Common myeloid progenitor, CD34-positive (primary cell): ENCODE data around the gene DOC2A.
"Not testable (repeated sequence)": the region's sequence is repeated elsewhere in the genome, so short reads cannot be mapped to it uniquely, and the experiment has no call there.

Source experiments
- CTCF ChIA-PET: fragments of 350-600 bp; sonication (Branson Sonifier 250); formaldehyde crosslinking; loops from one replicate; lab custom pipeline; 2021; ENCODE audit warnings: antibody characterized with exemption; lab: Charles Lee
- POLR2A ChIA-PET: fragments of 350-600 bp; sonication (Branson Sonifier 250); formaldehyde crosslinking; loops from one replicate; lab custom pipeline; 2021; ENCODE audit warnings: antibody characterized with exemption; lab: Charles Lee
- DNase-seq, 3 donors: peaks; one replicate each; pipeline versions ENCODE4 v3.0.0 to v3.0.0-alpha.2; 2013
- H3K27ac ChIP-seq, 2 experiments: 1 replicate in 1 of 2; 2 replicates in 1 of 2; pipeline ENCODE4 v1.7.0; 2013; ENCODE audit warnings: inconsistent platforms in 2 of 2, low read length in 2 of 2, mild to moderate bottlenecking in 2 of 2, low read depth in 1 of 2, moderate library complexity in 1 of 2; ENCODE audit not compliant: severe bottlenecking in 2 of 2, insufficient read depth in 1 of 2, poor library complexity in 1 of 2
- H3K27me3 ChIP-seq, 5 experiments: replicated peaks in 2 of 5; 1 replicate in 3 of 5; 2 replicates in 2 of 5; pipeline versions ENCODE4 v1.6.1 to v1.7.0; 2013; ENCODE audit warnings: low read length in 4 of 5, mild to moderate bottlenecking in 2 of 5, moderate library complexity in 2 of 5, inconsistent platforms in 1 of 5; ENCODE audit not compliant: insufficient read depth in 5 of 5, control insufficient read depth in 4 of 5
- H3K36me3 ChIP-seq, 4 experiments: 1 replicate in 2 of 4; 2 replicates in 2 of 4; pipeline versions ENCODE4 v1.6.1 to v1.7.0; 2013; ENCODE audit warnings: low read length in 3 of 4, control low read depth in 1 of 4, mild to moderate bottlenecking in 1 of 4; ENCODE audit not compliant: control insufficient read depth in 4 of 4, insufficient read depth in 4 of 4
- H3K4me1 ChIP-seq, 4 experiments: 1 replicate in 3 of 4; 2 replicates in 1 of 4; pipeline versions ENCODE4 v1.6.1 to v1.7.1; 2013; ENCODE audit warnings: low read length in 3 of 4, mild to moderate bottlenecking in 3 of 4, control low read depth in 1 of 4, inconsistent platforms in 1 of 4, moderate library complexity in 1 of 4; ENCODE audit not compliant: control insufficient read depth in 4 of 4, insufficient read depth in 4 of 4; ENCODE audit errors: control extremely low read depth in 1 of 4
- H3K4me3 ChIP-seq, 7 experiments: 1 replicate in 4 of 7; 2 replicates in 3 of 7; pipeline versions ENCODE4 v1.5.1 to v1.7.0; 2013; ENCODE audit warnings: mild to moderate bottlenecking in 7 of 7, low read length in 6 of 7, moderate library complexity in 6 of 7, inconsistent platforms in 2 of 7, low read depth in 2 of 7, control low read depth in 1 of 7; ENCODE audit not compliant: insufficient read depth in 4 of 7, control insufficient read depth in 1 of 7; ENCODE audit errors: extremely low read depth in 1 of 7
- H3K9me3 ChIP-seq, 5 experiments: 1 replicate in 4 of 5; 2 replicates in 1 of 5; pipeline versions ENCODE4 v1.6.1 to v1.7.1; 2013; ENCODE audit warnings: low read length in 4 of 5, mild to moderate bottlenecking in 2 of 5, inconsistent platforms in 1 of 5, low read depth in 1 of 5, moderate library complexity in 1 of 5; ENCODE audit not compliant: control insufficient read depth in 4 of 5, insufficient read depth in 2 of 5; ENCODE audit errors: control extremely low read depth in 1 of 5
- WGBS: methylation state at CpG from one replicate; pipeline ENCODE4 v1.1.5; 2013; ENCODE audit not compliant: insufficient coverage; 5-methylcytosine and 5-hydroxymethylcytosine counted together

The DOC2A gene

GRCh38 chr16:30015450-30015849 is 4.6 kb upstream of the DOC2A start:
- not testable (repeated sequence) for H3K36me3 ChIP-seq, DNase-seq, H3K9me3 ChIP-seq, H3K4me3 ChIP-seq, H3K27ac ChIP-seq
- ChIA-PET CTCF (interaction anchor here (0.6 kb wide), 1 partner anchor 78 kb away, joined by 3 read pairs; no protein-coding TSS in a partner anchor), POLR2A (interaction anchor here (0.6 kb wide), 1 partner anchor 1114 kb away, joined by 10 read pairs; no protein-coding TSS in a partner anchor)
- 94% methylated on average over 5 of the region's 7 CpGs for WGBS
- Histone ChIP-seq H3K27me3 (peaks cover 0 to 22% (median 9%) of the 10 kb centered on the region in 5 experiments), H3K4me1 (peaks cover 0 to 14% (median 12%) of the 10 kb centered on the region in 4 experiments)

GRCh38 chr16:30012598-30012997 is 1.8 kb upstream of the DOC2A start:
- Histone ChIP-seq H3K27me3 (peaks cover 0 to 39% (median 15%) of the 10 kb centered on the region in 5 experiments), H3K4me1 (peaks cover 0 to 19% (median 17%) of the 10 kb centered on the region in 4 experiments)
- CTCF ChIA-PET, POLR2A ChIA-PET, H3K9me3 ChIP-seq, H3K36me3 ChIP-seq, H3K4me3 ChIP-seq, H3K27ac ChIP-seq, DNase-seq: not testable (repeated sequence)
- WGBS: 91% methylated on average over 9 of the region's 14 CpGs

DNA sequence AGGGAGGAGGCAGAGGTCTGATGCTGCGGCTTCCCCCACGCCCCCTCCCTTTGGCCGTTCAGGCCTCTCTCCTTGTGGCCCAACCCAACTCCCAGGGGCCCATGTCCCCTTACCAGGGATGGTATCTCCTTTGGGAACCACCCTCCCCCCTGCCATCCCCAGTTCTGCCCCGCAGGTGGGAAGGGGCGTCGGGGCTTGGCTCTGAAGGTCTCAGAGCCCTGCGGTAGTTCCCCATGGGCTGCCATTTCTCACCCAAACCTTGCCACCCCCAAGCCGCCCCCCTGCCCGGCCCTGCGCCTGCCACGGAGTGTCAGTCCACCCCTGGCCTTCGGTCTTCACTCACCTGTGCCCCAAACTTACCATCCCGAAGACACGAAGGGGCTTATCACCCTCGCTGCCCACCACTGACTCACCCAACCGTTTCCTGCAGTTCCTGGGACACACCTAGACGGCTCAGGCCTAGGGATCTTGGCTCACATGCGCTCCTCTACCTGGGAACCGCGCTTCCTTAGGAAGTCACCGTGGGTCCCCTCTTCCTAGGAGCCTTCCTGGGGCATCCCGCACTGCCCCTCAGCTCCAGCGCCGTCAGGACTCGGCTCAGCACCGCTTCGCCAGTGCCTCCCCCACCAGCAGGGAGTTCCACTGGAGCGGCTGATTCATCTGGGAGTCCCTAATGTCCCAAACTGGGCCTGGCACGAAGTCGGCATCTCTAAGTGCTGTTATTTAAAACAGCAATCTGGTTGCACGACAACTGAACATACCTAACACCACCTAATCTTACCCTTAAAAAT is 1.1 kb upstream of the DOC2A start:
- ChIA-PET CTCF (interaction anchor here (0.7 kb wide), 1 partner anchor 12 kb away, joined by 3 read pairs; no protein-coding TSS in a partner anchor), POLR2A (no interaction called here)
- peaks cover 0 to 39% (median 15%) of the 10 kb centered on the region in 5 experiments for H3K27me3 ChIP-seq
- no peak for DNase-seq
- H3K9me3 ChIP-seq: no peaks in the 10 kb centered on the region
- H3K27ac ChIP-seq: no peak overlapping the region
- H3K4me1 ChIP-seq: peaks cover 0 to 19% (median 17%) of the 10 kb centered on the region in 4 experiments
- 25% methylated on average over 22 of the region's 31 CpGs for WGBS
- H3K4me3 ChIP-seq: peak overlapping the region in 2 of 7 experiments; percentile 64 to 71
- no peaks in the 10 kb centered on the region for H3K36me3 ChIP-seq

- ChIA-PET CTCF (interaction anchor here (0.8 to 1.0 kb wide), 2 partner anchors 13 to 21 kb away, joined by 3 read pairs; partner anchors contain the start of genes C16orf92 and TLCD3B), POLR2A (no interaction called here)
- H3K4me1 ChIP-seq: peaks cover 0 to 23% (median 19%) of the 10 kb centered on the region in 4 experiments
- WGBS: 38% methylated on average over 29 of the region's 34 CpGs
- peaks cover 0 to 39% (median 11%) of the 10 kb centered on the region in 5 experiments for H3K27me3 ChIP-seq
- H3K36me3 ChIP-seq: peaks cover 0 to 8% (median 0%) of the 10 kb centered on the region in 4 experiments
- H3K27ac ChIP-seq: no peak overlapping the region
- H3K9me3 ChIP-seq: no peaks in the 10 kb centered on the region
- peak overlapping the region in 4 of 7 experiments; percentile 31 to 71 (median 56) for H3K4me3 ChIP-seq
- peak in 1 of 3 donors; percentile 17 for DNase-seq
These were observed 610 bp downstream of the DOC2A start for GRCh38 chr16:30009990-30010843.

DNA sequence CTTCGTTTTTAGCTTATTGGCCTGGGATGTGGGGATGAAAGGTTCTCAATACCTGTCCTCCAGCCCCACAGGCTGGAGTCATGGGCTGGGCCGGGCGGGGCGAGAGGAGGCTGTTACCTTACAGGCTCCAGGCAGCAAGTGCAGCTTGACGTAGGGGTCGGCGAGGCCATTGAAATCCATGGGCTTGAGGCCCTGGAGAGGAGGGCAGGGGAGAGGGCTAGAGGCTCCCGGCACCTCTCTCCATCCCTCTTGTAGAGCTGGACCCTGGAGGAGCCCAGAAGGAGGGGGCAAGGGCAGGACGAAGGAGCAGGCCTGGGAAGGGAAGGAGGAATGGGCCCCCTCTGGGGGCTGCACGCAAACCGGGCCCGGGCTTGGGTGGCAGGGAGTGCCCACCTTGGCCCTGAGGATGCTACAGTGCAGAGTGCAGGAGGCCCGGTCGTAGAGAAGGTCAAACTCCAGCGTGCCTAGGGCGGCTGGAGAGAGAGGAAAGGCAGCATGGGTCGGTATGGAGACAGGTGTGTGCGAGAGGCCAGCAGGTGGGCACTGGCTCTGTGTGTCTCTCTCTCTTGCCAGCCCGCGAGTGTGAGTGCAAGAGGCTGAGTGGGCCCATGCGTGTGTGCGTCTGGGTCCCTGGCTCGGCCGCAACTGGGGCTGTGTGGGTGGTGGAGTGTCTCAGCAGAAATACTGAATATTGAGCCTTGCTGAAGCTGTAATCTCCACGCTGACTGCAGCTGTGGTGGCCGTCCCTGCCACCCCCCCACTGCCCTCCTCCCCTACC is 1.6 kb downstream of the DOC2A start:
- no peaks in the 10 kb centered on the region for H3K9me3 ChIP-seq
- POLR2A ChIA-PET: no interaction called here
- peaks cover 0 to 39% (median 11%) of the 10 kb centered on the region in 5 experiments for H3K27me3 ChIP-seq
- 74% methylated on average over 15 of the region's 26 CpGs for WGBS
- peaks cover 0 to 14% (median 0%) of the 10 kb centered on the region in 4 experiments for H3K36me3 ChIP-seq
- no peak overlapping the region for H3K4me3 ChIP-seq
- H3K4me1 ChIP-seq: peaks cover 0 to 32% (median 28%) of the 10 kb centered on the region in 4 experiments
- H3K27ac ChIP-seq: no peak overlapping the region
- CTCF ChIA-PET: interaction anchor here (1.0 to 1.5 kb wide), 2 partner anchors 13 to 23 kb away, joined by 3 to 4 read pairs; partner anchors contain the start of gene C16orf92
- DNase-seq: no peak

- Histone ChIP-seq H3K36me3 (peaks cover 0 to 28% (median 6%) of the 10 kb centered on the region in 4 experiments), H3K4me3 (no peak overlapping the region), H3K9me3 (no peaks in the 10 kb centered on the region), H3K4me1 (peaks cover 0 to 36% (median 31%) of the 10 kb centered on the region in 4 experiments), H3K27ac (no peak overlapping the region), H3K27me3 (peaks cover 0 to 34% (median 11%) of the 10 kb centered on the region in 5 experiments)
- ChIA-PET CTCF (interaction anchor here (1.0 to 1.3 kb wide), 3 partner anchors 21 to 200 kb away, joined by 3 to 4 read pairs (median 3); partner anchors contain the start of gene MVP), POLR2A (no interaction called here)
- 92% methylated on average over 11 of the region's 11 CpGs for WGBS
- no peak for DNase-seq
These were observed 3.4 kb downstream of the DOC2A start for GRCh38 chr16:30007378-30007895.
